Activated T-helper 1 cell treated with anti-CD3 and anti-CD28 coated beads, Interleukin-2, amount 50 U/mL, for 16 hours (primary cell): Measurements from ENCODE around the gene PUS1.

Experiments used
- DNase-seq, 2 donors: peaks; one replicate each; pipeline ENCODE4 v3.0.0-alpha.2; 2020; ENCODE audit warnings: low read depth in 1 of 2, low spot score in 1 of 2

The PUS1 gene

DNA sequence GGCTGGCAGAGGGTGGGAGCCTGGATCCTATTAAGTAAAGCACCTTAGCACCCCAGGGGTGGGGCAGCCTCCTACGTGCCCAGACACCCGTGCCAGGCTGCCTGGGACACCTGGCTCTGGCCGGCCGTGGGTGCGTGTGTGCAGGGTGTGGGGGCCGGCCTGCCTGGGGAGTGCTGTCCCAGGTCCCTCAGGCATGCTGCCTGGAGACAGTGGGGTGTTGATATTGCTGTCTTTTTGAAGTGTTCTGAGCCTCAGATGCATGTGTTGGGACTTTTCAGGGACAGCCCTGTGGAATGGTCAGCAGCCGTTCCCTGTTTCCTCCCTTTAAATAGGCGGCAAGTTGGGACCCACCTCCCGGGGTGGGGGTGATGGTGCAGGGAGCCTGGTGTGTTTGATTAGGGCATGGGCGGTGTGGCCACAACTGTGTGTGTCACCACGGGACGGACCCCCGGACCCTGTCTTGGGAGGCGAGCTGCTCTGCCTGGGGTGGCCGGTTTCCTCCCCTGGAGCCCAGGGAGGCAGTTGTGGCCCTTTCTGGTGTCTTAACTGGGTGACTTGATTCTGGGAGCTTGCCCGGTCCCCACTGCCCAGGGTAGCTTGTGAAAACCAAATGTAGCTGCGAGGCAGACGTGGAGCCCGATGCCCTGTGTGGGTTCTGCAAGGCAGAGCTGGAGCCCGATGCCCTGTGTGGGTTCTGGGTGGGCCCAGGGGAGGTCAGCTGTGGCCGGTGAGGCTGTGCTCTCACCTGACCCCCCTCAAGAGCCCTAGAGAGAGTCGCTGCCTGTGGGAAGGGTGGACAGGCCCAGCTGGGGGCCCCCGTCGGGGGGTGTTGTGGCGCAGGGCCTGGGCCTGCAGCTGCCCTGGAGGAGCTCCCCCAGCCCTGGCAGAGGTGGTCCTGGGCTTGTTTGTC is 26.5 kb upstream of the PUS1 start:
- no peak for DNase-seq

DNA sequence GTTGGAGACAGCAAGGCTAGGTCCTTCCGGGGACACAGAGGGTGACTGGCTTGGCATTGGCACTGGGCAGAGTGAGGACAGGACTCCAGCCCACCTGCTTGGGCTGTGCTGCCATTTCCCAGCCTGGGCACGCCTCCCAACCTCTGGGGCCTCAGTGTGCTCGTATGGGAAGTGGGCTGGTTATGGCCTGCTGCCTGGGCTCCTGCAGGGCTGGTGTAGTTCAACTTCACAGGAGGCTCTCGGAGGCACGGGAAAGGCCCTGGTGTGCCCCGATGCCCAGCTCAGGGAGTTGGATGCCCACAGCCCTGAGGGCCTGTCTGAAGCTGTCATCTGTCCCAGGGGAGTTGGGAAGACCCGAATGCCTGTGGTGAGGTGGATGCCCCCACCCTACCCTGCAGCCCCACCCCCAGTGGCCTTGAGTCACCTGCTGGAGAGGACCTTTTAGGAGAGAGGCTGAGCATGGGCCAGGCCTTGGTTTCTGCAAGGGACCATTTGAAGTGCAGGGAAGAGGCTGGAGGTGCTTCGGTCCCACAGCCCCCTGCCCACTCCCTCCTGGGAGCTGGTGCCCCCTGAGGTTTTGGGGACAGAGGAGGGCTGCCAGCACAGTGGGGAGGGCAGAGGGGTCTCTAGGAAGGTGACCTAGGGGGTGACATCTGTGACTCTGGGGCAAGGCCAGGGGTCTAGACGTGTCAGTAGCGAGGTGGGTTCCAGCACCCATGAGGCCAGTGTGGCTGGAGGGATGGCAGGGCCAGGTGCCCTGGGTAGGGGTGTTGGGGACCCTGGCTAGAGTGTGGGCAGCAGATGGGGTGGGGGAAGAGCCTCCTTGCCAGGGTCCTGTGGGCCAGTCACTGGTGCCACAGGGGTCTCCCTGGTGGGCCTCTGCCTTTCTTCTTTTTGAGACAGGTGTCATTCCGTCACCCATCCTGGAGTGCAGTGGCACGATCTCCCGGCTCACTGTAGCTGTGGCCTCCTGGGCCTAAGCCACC is 25.5 kb upstream of the PUS1 start:
- no peak for DNase-seq

DNA sequence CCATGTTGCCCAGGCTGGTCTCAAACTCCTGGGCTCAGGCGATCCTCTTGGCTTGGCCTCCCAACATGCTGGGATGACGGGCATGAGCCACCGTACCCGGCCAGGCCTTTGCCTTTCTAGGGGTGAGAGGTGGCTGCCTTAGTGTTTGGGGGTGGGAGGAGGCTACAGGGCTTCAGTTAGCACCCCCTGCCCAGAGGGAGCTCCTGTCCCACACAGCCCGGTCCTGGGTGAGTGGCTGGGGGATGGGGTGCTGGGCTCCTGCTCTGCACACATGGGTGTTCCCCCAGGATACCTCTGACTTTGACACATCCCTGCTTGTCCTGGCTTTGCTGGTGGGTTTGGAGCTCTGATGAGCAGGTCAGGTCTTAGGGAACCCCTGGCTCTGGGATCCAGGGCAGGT is 24.7 kb upstream of the PUS1 start:
- no peak for DNase-seq

DNA sequence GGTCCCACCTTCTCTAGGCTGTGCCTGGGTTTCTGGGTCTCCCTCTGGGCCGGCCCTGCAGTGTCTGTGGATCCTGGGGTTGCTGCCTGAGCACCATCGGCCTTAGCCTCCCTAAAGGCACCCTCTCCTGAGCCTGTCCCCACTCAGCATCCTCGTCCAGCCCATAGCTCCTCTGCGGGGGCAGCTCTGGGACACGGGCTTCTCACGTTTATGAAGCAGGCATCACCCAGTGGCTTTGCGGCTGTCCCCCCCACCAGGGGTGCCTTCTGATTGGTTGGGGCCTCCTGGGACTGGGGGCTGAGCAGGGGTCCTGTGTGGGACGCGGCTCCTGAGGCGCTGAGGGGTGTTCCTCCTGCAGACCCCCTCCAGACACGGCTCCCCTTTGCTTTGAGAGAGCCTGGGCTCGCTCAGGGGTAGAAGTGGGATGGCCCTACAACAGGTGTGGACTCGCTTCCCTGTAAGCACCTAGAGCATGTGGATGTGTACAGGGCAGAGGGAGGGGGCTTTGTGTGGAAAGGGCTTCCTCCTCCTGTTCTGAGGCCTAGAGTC is 23.9 kb upstream of the PUS1 start:
- DNase-seq = no peak

DNA sequence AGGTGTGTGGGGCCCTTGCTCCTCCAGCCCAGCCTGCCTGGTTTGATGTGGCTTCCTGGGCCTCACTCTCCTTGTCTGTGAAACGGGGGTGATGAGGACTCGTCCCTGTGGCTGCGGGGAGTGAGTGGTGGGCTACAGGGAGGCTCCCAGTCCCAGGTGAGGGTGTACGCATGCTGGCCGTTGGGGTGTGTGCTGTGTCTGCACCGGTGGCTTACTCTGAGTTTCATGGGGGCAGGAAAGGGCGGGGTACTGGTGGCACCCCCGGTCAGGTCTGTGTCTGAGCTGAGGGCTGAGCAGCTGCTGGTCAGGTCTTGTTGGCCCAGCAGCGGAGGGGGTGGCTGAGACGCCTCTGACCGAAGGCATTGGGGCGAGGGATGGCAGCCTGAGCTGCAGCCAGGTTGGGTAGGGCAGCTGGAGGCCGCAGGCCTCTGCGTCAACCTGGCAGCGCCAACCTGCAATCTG is 23.4 kb upstream of the PUS1 start:
- no peak for DNase-seq

DNA sequence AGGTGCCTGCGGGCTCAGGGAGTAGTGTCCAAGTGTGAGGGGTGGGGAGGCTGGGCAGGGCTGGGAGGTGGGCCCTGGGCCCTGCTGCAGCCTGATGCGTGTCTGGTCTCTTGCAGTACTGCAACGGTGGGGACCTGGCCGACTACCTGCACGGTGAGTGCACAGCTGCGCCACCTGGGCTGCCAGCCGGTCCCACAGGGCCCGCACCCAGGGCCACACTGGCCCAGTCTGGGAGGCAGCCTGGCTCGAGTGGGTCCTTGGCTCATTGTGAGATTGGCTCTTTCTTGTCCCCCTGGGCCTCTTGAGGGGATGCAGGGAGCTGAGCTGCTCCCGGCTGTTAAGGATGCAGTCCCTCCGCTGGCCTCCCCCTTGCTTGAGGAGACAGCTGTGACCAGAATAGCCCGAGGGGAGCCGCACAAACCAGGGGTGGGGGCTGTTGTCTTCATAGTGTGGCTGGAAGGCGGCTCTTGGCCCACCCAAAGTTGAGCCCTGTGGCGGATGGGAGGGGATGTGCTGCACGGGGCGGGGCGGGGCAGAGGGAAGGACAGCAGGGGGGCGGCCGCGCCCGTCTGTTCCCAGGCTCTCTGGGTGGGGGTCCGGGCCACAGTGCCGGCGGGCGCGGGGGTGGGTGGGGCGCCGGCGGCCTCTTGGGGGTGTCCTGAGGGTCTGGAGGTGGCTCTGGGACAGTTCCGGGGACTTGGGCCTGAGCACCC is 21.5 kb upstream of the PUS1 start:
- no peak for DNase-seq

DNA sequence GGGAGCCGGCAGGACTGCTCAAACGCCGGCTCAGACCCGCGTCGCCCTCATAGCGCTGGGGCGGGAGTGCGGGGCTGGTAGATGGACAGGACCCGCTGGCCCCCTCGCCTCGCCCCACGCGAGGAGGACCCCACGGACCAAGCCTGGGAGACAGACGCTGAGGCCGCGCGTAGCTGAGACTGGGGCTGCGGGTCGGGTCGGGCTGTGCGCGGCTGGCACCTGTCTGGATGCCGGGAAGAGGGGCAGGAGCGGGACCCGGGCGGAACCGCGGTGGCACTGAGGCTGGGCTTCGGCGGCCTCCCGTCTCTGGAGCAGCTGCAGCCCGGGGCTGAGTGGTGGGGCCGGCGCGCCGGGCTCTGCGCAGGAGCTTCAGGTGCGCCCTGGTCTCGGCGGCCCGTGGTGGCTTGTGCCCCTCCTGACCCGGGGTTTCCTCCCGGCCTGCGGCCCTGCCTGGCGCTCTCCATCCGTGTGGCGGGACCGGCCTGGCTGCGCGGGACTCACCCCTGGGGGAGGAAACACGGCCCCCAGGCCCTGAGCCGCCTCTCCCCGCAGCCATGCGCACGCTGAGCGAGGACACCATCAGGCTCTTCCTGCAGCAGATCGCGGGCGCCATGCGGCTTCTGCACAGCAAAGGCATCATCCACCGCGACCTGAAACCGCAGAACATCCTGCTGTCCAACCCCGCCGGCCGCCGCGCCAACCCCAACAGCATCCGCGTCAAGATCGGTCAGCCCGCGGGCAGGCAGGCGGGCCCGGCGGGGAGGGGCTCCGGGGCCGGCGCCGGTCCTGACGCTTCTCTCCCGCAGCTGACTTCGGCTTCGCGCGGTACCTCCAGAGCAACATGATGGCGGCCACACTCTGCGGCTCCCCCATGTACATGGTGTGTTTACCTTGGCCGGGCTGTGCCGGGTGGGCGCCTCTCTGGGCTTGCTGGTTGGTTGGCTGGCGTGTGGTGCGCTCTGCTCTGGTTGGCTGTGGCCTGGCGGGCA is 20.7 kb upstream of the PUS1 start:
- DNase-seq = no peak

DNA sequence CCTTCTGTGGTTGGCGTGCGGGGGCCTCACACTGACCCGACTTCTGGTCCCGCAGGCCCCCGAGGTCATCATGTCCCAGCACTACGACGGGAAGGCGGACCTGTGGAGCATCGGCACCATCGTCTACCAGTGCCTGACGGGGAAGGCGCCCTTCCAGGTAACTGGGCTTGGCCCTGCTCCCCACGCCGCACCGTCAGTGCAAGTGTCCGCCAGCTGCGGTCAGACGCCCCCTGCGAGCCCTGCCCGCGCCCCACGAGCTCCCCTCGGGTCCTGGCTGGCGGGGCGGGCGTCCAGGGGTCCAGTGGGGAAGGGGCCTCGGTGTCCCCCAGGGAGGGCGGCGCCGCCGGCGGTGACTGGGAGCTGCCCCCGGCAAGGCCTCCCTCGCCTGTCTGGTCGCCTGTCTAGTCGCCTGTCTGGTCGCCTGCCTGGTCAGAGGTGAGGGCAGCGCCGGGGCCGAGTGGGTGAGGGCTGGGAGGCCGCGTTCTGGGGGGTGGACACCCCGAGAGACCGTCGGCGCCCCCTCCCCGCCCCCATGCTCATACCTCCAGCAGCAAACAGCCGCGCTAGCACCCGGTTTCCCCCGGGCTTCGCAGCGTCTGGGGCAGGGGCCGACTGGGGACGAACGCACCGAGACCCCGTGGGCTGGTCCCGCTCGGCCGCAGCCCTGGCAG is 19.9 kb upstream of the PUS1 start:
- DNase-seq = no peak

DNA sequence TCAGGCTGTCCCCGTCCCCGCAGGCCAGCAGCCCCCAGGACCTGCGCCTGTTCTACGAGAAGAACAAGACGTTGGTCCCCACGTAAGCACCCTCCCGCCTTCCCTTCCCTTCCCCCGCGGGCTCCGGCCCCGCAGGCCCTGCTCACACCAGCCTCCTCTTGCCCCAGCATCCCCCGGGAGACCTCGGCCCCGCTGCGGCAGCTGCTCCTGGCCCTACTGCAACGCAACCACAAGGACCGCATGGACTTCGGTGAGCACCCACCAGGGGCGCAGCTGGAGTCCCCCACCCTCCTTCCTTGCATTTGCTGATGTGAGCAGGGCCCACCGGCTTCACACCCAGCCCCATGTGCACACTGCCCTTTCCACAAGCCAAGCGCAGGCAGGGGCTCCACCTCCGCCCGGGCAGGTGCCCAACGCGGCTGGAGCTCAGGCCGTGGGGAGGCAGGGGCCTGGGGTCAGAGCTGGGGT is 19.3 kb upstream of the PUS1 start:
- no peak for DNase-seq

DNA sequence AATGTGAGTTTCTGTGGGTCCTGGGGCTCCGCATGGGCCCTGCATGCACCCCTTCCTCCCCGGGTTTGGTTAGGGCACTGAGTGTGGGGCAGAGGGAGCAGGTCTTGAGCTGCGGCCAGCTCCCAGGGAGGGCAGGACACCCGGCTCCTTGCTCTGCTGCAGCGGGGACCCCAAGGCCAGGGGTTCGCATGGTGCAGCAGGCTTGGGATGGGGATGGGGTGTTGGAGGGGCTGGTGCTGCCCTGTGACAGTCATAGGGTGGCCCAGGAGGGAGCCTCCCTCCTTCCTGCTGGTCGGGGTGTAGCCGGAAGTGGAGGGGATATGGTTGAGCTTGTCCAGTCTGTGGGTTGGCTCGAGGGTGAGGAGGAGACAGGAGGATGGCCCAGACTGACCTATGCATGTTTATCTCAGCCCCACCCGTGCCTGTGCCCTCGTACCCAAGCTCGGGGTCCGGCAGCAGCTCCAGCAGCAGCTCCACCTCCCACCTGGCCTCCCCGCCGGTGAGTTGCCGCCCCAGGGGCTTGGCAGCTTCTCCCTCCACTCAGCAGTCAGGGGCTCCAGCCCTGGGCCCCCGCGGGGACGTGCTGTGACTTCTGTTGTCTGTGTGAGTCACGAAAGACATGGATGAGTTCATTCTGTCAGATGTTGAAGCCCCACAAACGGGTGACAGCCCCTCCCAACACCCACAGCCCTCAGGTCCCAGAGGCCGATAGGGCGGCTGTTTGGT is 18.6 kb upstream of the PUS1 start:
- DNase-seq = no peak

DNA sequence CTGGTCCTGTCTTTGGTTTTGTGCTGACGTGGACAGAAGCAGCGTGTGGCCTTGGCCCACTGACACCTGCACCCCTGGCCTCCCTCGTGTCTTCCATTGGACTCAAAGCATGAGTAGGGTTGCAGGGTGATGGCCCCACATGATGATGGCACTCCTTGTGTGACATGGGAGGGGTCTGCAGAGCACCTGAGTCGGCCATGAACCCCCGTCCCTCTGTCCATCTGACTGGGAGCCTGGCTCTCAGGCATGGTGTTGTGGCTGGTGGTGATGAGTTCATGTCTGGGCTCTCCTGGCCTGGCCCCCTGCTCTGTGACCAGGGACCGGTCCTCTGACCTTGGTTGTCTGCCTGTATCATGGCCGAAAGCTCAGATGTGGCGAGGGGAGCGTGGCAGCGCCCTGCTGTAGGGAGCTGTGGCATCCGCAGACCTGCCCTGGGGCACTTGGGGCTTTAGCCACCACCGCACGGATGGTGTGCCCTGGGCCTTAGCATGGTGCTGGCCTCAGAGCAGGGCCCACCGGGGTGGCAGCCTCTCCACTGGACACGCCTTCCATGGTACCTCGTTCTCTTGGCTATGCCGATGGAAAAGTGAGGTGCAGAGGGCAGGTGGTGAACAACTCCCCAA is 17.9 kb upstream of the PUS1 start:
- DNase-seq = no peak

DNA sequence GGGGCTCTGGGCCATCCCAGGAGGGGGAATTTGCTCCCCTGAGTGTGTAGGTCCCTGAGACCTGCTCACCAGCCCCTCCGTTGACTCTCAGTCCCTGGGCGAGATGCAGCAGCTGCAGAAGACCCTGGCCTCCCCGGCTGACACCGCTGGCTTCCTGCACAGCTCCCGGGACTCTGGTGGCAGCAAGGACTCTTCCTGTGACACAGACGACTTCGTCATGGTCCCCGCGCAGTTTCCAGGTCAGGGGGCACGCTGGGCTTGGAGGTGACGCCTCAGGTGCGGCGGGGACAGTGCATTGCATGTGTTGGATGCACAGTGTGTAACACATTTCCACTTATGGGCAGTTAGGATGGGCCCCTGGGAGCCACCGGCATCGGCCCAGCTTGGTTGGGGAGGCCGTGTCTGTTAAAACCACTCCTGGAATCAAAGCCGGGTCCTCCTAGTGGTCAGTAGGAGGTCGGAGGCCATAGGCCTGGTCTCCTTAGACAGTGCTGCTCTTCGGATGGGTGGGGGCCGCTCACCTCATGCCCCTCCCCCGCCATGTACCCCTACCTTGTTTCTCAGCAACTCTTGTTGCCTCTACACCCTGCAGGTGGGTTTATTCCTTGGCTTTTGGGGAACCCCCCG is 17.1 kb upstream of the PUS1 start:
- DNase-seq = no peak

DNA sequence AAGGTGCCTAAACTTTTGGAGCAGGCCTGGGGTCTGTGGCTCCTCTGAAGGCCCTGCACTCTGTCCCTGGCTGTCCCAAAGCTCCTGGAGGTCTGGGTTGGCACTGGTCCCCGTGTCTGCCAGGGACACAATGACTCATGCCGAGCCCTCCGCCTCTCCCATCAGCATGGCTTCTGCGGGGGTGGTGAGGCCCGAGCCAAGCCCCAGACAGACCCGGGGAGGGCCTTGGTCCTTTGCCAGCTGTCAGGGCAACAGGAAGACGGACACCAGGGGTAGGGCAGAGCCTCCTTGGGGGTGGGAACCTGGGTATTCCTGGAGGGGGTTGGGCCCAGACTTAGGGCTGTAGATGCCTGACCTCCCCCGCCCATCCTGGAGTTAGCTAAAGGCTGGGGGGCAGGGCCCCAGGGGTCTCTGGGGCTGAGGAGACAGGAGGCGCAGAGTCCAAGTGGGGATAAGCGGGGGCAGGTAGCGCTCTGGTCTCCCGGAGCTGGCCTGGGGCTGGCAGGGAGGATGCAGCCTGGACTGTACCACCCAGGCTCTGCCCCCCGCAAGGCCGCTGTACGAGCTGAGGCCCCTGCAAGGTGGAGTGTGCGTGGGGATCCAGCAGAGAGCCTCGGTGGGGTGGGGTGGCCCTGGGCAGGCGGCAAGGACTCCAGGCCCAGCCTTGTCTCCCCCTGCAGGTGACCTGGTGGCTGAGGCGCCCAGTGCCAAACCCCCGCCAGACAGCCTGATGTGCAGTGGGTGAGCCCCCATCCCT is 16.4 kb upstream of the PUS1 start:
- DNase-seq = no peak

DNA sequence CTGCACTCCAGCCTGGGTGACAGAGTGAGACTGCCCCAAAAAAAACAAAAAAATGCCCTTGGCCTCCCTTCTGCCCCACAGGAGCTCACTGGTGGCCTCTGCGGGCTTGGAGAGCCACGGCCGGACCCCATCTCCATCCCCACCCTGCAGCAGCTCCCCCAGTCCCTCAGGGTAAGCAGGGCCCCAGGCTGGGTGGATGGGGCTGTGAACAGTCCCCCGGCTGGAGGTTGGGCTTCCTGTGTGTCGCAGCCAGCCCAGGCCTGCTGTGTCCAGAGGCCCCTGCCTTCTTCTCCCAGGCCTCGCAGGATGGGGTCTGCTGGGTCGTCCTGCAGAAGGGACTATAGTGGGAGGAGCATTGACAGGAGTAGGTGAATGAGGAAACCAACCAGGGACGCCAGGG is 15.4 kb upstream of the PUS1 start:
- DNase-seq = no peak

DNA sequence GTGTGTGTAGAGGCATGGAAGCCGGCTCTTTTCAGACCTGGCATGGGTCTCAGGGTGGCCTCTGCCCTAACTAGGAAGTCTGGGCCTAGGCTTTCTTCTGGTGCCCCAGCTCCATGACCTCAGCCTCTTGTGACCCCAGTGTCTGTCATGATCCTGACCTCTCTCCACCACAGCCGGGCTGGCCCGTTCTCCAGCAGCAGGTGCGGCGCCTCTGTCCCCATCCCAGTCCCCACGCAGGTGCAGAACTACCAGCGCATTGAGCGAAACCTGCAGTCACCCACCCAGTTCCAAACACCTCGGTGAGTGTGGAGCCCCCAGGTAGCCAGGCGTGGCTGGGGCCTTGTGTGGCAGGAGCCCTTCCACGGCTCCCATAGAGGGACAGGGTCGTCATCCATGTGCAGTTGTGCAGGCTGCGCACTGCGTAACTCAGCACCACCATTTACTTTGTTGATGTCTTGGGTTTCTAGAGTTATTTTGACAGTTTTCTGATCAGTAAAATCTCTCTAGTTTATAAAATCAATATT is 14.8 kb upstream of the PUS1 start:
- no peak for DNase-seq

DNA sequence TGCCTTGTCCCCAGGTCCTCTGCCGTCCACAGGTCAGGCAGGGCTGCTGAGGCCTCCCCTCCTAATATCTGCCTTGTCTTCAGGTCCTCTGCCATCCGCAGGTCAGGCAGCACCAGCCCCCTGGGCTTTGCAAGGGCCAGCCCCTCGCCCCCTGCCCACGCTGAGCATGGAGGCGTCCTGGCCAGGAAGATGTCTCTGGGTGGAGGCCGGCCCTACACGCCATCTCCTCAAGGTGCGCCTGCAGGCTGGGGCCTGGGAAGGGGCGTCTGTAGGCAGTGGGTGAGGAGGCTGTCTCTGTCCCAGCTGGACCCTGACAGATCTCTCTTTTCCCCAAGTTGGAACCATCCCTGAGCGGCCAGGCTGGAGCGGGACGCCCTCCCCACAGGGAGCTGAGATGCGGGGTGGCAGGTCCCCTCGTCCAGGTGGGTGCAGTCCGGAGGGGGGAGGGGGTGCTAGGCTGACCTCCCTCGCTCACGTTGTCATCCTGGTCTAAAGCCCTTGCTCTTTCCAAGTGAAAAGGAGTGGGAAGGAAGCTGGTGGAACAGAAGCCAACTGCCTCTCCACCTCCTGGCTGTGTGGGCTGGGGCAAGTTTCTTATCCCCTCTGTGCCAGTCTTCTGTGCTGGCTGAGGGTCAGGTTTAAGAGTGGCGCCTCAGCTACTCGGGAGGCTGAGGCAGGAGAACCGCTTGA is 13.9 kb upstream of the PUS1 start:
- no peak for DNase-seq
